Endothelial cell of umbilical vein (primary cell): ENCODE measurements around the gene SKAP1. TPM values are rescaled to one million over a fixed set of nuclear protein-coding genes. Genes with fewer than 3 reads are reported as not detected.

Experiments used
- BruUV-seq: library from RNA; stranded (reverse); fragments of 400-500 nt; replicated peaks from 2 replicates; lab custom pipeline; 2021; lab: Mats Ljungman, UMichigan
- CTCF ChIA-PET: fragments of 300-600, 350-600 bp; sonication (Branson Sonifier 250); formaldehyde crosslinking; loops from one replicate; lab custom pipeline; 2021; ENCODE audit warnings: antibody characterized with exemption, inconsistent platforms; lab: Charles Lee
- POLR2A ChIA-PET: fragments of 300-600, 350-600 bp; sonication (Branson Sonifier 250); formaldehyde crosslinking; loops from one replicate; lab custom pipeline; 2021; ENCODE audit warnings: antibody characterized with exemption, inconsistent platforms; lab: Charles Lee
- DNase-seq: peaks from one replicate; pipeline ENCODE4 v3.0.0-alpha.2; 2011; ENCODE audit warnings: low read depth, low spot score
- FAIRE-seq: peaks from 2 replicates; lab custom pipeline; 2011; peaks lifted over from hg19 to GRCh38; lab: Jason Lieb, UNC
- H2AFZ ChIP-seq: 2 replicates; pipeline ENCODE4 v1.6.0; 2012; ENCODE audit warnings: low read depth, low read length, control low read depth, inconsistent platforms
- H3K27ac ChIP-seq: 2 replicates; pipeline ENCODE4 v1.5.1; 2011; ENCODE audit warnings: low read depth, mild to moderate bottlenecking, control low read depth, low read length, moderate library complexity; ENCODE audit not compliant: insufficient read depth
- H3K27me3 ChIP-seq, 2 experiments: 2 replicates each; pipeline versions ENCODE4 v1.6.0 to v1.6.1; 2011; ENCODE audit warnings: low read length in 2 of 2, mixed read lengths in 1 of 2; ENCODE audit not compliant: control insufficient read depth in 2 of 2, insufficient read depth in 2 of 2
- H3K36me3 ChIP-seq, 2 experiments: 2 replicates in 1 of 2; 3 replicates in 1 of 2; pipeline ENCODE4 v1.5.1; 2011; ENCODE audit warnings: low read length in 2 of 2, mild to moderate bottlenecking in 1 of 2, moderate library complexity in 1 of 2; ENCODE audit not compliant: control insufficient read depth in 2 of 2, insufficient read depth in 2 of 2; ENCODE audit errors: extremely low read depth in 1 of 2
- H3K4me1 ChIP-seq: 3 replicates; pipeline ENCODE4 v1.5.1; 2011; ENCODE audit warnings: mild to moderate bottlenecking, low read length; ENCODE audit not compliant: control insufficient read depth, insufficient read depth; ENCODE audit errors: extremely low read depth
- H3K4me2 ChIP-seq: 2 replicates; pipeline ENCODE4 v1.6.1; 2011; ENCODE audit warnings: low read length, control low read depth, mixed read lengths; ENCODE audit not compliant: insufficient read depth
- H3K4me3 ChIP-seq, 3 experiments: fragments of 200-600 bp in 1 of 3; sonication (generic), shearing (Covaris generic) in 1 of 3; replicated peaks in 1 of 3; 2 replicates each; pipeline ENCODE4 v1.5.1; 2011 to 2016; ENCODE audit warnings: control low read depth in 3 of 3, low read length in 3 of 3, mild to moderate bottlenecking in 2 of 3, inconsistent platforms in 1 of 3, low read depth in 1 of 3, moderate library complexity in 1 of 3; ENCODE audit not compliant: insufficient read depth in 1 of 3
- H3K79me2 ChIP-seq: 2 replicates; pipeline ENCODE4 v1.6.0; 2012; ENCODE audit warnings: low read length, inconsistent platforms; ENCODE audit not compliant: control insufficient read depth, insufficient read depth
- H3K9ac ChIP-seq: replicated peaks from 2 replicates; pipeline ENCODE3; 2011; ENCODE audit warnings: low read length, control low read depth; ENCODE audit not compliant: insufficient read depth; ENCODE audit errors: extremely low read depth
- H3K9me1 ChIP-seq: replicated peaks from 3 replicates; pipeline ENCODE4 v1.6.0; 2011; ENCODE audit warnings: mild to moderate bottlenecking, low read length; ENCODE audit not compliant: control insufficient read depth, insufficient read depth; ENCODE audit errors: extremely low read depth
- H3K9me3 ChIP-seq: replicated peaks from 2 replicates; pipeline ENCODE4 v1.5.1; 2012; ENCODE audit warnings: low read length, inconsistent platforms; ENCODE audit not compliant: control insufficient read depth, insufficient read depth
- H4K20me1 ChIP-seq: replicated peaks from 2 replicates; pipeline ENCODE3; 2011; ENCODE audit warnings: mild to moderate bottlenecking, low read length; ENCODE audit not compliant: control insufficient read depth, insufficient read depth; ENCODE audit errors: extremely low read depth
- CTCF ChIP-seq, 2 donors: IDR thresholded peaks; 1 replicate in 1 of 2; 2 replicates in 1 of 2; pipeline ENCODE4 v1.5.1; 2011; ENCODE audit warnings: low read length in 2 of 2, mild to moderate bottlenecking in 2 of 2, moderate library complexity in 2 of 2, control low read depth in 1 of 2, inconsistent platforms in 1 of 2, low read depth in 1 of 2; ENCODE audit not compliant: insufficient read depth in 1 of 2; ENCODE audit errors: extremely low read depth in 1 of 2
- EZH2 ChIP-seq: IDR thresholded peaks from 2 replicates; pipeline ENCODE4 v1.6.1; 2012; ENCODE audit warnings: borderline replicate concordance, low read depth, mild to moderate bottlenecking, moderate library complexity, low read length, inconsistent platforms; ENCODE audit not compliant: severe bottlenecking
- FOS ChIP-seq: IDR thresholded peaks from 2 replicates; pipeline ENCODE4 v1.6.1; 2011; ENCODE audit warnings: mild to moderate bottlenecking, low read length, moderate library complexity, borderline replicate concordance; ENCODE audit not compliant: insufficient read depth
- GATA2 ChIP-seq: IDR thresholded peaks from 2 replicates; pipeline ENCODE4 v1.7.0; 2011; ENCODE audit warnings: low read depth, mild to moderate bottlenecking, moderate library complexity, mixed read lengths, low read length; ENCODE audit not compliant: insufficient read length, insufficient read depth
- JUN ChIP-seq: IDR thresholded peaks from 2 replicates; pipeline ENCODE4 v1.6.1; 2011; ENCODE audit warnings: borderline replicate concordance, low read depth; ENCODE audit not compliant: insufficient read length, insufficient read depth
- MAX ChIP-seq: IDR thresholded peaks from 2 replicates; pipeline ENCODE4 v1.6.1; 2011; ENCODE audit not compliant: insufficient read depth, insufficient read length
- MYC ChIP-seq: IDR thresholded peaks from one replicate; pipeline ENCODE4 v1.6.1; 2011; ENCODE audit warnings: mild to moderate bottlenecking, low read depth, low read length
- POLR2A ChIP-seq: IDR thresholded peaks from 2 replicates; pipeline ENCODE4 v1.6.1; 2012; ENCODE audit warnings: low read depth, mild to moderate bottlenecking, control low read depth, low read length
- POLR2AphosphoS5 ChIP-seq: IDR thresholded peaks from 2 replicates; pipeline ENCODE4 v1.6.1; 2012; ENCODE audit warnings: low read depth, mild to moderate bottlenecking, control low read depth, low read length, moderate library complexity; ENCODE audit not compliant: insufficient read depth
- dilution Hi-C: fragments of 300-500 bp; cut with MboI; formaldehyde crosslinking; loops from one replicate; pipeline ENCODE4 v1.15.0; 2019; ENCODE audit warnings: low sequenced_read_pairs; ENCODE audit not compliant: extremely low pct_ligation_motif_present
- intact Hi-C: fragments of 100-400 bp; cut with micrococcal nuclease; formaldehyde crosslinking; loops from one replicate; pipeline ENCODE4 v1.10.0; 2022
- polyA plus RNA-seq, 4 experiments: library from polyadenylated mRNA; depleted of rRNA in 3 of 4; stranded (reverse) in 3 of 4; unstranded in 1 of 4; fragments of >200 nt; gene quantifications; 2 replicates each; pipeline versions ENCODE4 v1.2.1 to v1.2.3, GENCODE V29; 2011 to 2012; ENCODE audit warnings: missing spikeins in 1 of 4
- total RNA-seq: library from RNA; stranded (reverse); gene quantifications from 2 replicates; pipeline ENCODE4 v1.2.3, GENCODE V29; 2021

Gene SKAP1
- total and polyA plus RNA-seq, 2 donors (not counting 3 experiments of a cell fraction or from before 2014, with no cell fraction given), result 0.75 TPM; not detected in 1

- no peak overlapping the region for H3K4me2 ChIP-seq
- intact Hi-C loops, result loop anchor here (10.0 kb wide), 1 partner anchor 308 kb away; no protein-coding TSS in a partner anchor
Measured at GRCh38 chr17:48333034-48333530, 96.9 kb downstream of the SKAP1 start.

More at GRCh38 chr17:48333034-48333530, 96.9 kb downstream of the SKAP1 start:
- FAIRE-seq (no peak), DNase-seq (no peak)
- BruUV-seq, result no TSS peak
- H3K27ac ChIP-seq, result no peak overlapping the region
- H3K9me3 ChIP-seq, result no peaks in the 10 kb centered on the region
- H3K4me1 ChIP-seq, result no peaks in the 10 kb centered on the region
- no peaks in the 10 kb centered on the region for H3K9me1 ChIP-seq
- CTCF ChIA-PET, result interaction anchor here (0.9 to 5.0 kb wide), 25 partner anchors 9 to 345 kb away, joined by 3 to 42 read pairs (median 6); partner anchors contain the start of gene HOXB5
- H3K79me2 ChIP-seq, result no peaks in the 10 kb centered on the region
- POLR2A ChIA-PET, result no interaction called here
- H2AFZ ChIP-seq, result no peak overlapping the region
- TF ChIP-seq MYC, result no peak
- TF ChIP-seq JUN, result no peak
- no peak for TF ChIP-seq POLR2A
- no peak for TF ChIP-seq FOS
- no peak for TF ChIP-seq POLR2AphosphoS5
- TF ChIP-seq CTCF (IDR thresholded peaks at IDR 0.05; ENCODE audit: extremely low read depth in 1 of 2, insufficient read depth in 1 of 2, low read depth in 1 of 2, low read length in 2 of 2), result no peak
- no peak for TF ChIP-seq EZH2
- no peak for TF ChIP-seq GATA2
- no peak for TF ChIP-seq MAX
- no peaks in the 10 kb centered on the region for H3K36me3 ChIP-seq
- H3K9ac ChIP-seq, result no peak overlapping the region
- H3K27me3 ChIP-seq, result peaks cover 0 to 3% of the 10 kb centered on the region in 2 experiments
- H4K20me1 ChIP-seq, result no peaks in the 10 kb centered on the region
- dilution Hi-C loops, result no loop called here
- H3K4me3 ChIP-seq, result no peak overlapping the region
